GM21576 (cell line): ENCODE measurements around the gene RGS11.
"Not testable (repeated sequence)": the region's sequence is repeated elsewhere in the genome, so short reads cannot be mapped to it uniquely, and the experiment has no call there.

ENCODE experiments used
- ATAC-seq: cut with Tn5 transposase; IDR thresholded peaks from one replicate; pipeline ENCODE4 v1.9.1; 2021; ENCODE audit warnings: mild to moderate bottlenecking, moderate library complexity; ENCODE audit not compliant: unreplicated experiment

The RGS11 gene

DNA sequence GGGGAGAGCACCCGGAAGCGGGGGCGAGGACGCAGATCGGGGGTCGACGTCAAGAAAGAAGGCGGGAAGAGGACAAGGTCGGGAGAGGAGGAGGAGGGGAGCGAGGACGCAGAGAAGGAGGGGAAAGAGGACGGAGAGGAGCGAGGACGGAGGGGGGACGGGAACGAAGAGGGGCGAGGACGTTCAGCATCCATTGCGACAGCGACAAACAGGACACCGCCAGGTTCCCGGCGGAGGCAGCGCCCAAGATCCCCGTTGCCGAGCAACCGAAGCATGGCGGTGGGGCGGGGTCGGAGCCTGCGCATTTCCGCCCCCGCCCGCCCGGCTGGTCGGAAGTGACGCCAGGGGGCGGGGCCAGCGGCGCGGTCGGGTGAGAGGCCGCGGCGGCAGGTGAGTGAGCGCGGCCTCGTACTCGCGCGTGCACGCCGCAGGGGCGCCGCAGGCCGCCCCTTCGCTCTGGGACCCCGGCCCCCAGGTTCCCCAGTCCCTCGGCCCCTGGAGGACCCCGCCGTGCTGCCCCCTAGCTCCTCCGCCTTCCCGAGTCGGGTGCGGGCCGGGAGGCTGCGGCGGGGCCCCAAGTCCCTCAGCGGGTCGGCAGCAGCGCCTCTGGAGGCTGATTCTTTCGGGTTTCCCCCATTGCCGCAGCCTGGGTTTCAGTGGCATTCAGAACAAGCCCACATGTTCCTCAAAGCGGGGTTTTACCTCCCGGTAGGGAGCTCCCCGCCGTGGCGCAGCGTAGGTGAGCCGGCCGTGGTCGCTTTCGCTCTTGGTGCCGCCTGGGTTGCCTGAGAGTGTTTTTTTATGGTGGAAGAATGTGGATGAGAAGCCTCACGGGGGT lies 41.1 kb downstream of the RGS11 start, which contains the start of gene FAM234A:
Gene FAM234A (plus strand): TSS at position 354 of the 838 bp plus-strand sequence. CDS start 19,593 bp downstream, outside the sequence.
- peak; percentile 75 for ATAC-seq

GRCh38 chr16:230949-231348 lies 44.8 kb downstream of the RGS11 start:
- no peak for ATAC-seq

DNA sequence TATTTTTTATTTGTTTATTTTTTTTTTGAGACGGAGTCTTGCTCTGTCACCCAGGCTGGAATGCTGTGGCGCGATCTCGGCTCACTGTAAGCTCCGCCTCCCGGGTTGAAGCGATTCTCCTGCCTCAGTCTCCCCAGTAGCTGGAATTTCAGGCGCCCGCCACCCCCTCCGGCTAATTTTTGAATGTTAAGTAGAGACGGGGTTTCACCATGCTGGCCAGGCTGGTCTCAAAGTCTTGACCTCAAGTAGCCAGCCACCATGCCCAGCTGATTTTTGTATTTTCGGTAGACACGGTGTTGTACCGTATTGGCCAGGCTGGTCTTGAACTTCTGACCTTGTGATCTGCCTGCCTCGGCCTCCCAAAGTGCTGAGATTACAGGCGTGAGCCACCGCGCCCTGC lies 45.4 kb downstream of the RGS11 start:
- not testable (repeated sequence) for ATAC-seq

DNA sequence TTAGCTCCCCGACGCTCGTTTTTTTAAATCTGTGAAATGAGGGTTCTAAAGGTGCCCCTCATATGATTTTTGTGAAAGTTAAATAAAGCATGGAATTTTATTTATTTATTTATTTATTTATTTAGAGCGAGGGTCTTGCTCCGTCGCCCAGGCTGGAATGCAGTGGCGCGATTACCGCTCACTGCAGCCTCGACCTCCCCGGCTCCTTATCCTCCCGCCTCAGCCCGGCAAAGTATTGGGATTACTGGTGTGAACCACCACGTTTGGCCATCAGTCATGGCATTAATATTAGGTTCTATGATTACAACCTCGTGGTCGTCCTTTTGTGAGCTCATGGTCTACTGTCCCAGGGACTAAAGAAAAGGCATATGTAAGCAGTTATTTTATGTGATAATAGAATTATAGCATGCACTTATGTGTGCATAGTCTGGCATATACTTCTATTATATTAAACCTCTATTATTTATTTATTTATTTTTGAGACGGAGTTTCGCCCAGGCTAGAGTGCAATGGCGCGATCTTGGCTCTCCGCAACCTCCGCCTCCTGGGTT lies 45.9 kb downstream of the RGS11 start:
- no peak for ATAC-seq

GRCh38 chr16:228852-229730 lies 46.7 kb downstream of the RGS11 start, which contains the start of gene LUC7L:
LUC7L (minus strand) TSS chr16:229449; CDS start chr16:229339, 110 bp downstream.
- ATAC-seq = peak; percentile 77

DNA sequence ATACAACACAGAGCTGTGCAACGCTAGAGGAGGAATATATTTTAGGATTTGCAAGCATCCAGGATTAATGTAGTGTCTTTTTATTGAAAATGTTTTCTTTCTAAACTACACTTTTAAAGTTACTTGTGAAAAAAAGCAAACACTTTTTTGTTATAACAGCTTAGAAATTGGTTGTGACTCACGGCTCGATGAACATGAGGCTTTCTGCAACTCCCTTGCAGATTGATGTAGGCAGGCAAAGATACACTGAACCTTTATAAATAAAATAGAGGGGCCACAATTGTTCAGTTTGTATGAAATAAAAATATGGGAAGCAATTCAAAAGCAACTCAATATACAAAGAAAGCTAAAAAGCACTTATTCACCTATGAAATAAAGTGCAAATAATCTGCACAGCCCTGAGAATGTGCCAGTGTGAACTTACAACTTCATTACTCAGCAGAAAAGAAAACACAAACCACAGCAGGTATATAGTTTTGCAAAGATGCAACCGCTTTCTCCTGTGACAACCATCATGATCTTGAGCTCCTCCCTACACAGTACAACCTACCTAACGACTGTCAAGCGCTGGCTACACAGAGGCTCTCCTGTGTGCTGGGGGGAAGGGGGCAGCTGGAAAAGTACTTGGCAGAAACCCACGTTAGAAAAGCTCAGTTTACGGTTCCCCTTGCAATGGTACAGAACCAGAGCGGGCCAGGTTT lies 47.4 kb downstream of the RGS11 start:
- peak; percentile 4 for ATAC-seq

- ATAC-seq = no peak
Measured at GRCh38 chr16:220021-220420, 55.7 kb downstream of the RGS11 start.
